Cortex of kidney (tissue), 1 donor: Measurements from ENCODE around the gene NAPSA.
"Not testable (repeated sequence)": the region's sequence is repeated elsewhere in the genome, so short reads cannot be mapped to it uniquely, and the experiment has no call there.

Experiments
- DNase-seq: peaks from one replicate; lab custom pipeline; 2025; lab: John Stamatoyannopoulos, UW

Gene NAPSA

GRCh38 chr19:50365434-50366306, at the start of gene NAPSA:
Gene NAPSA (minus strand): TSS chr19:50365639. CDS start chr19:50365621, 18 bp downstream.
- no peak for DNase-seq

- DNase-seq = no peak
Observed at GRCh38 chr19:50413531-50413930, 48.1 kb upstream of the NAPSA start.

- no peak for DNase-seq
Observed at GRCh38 chr19:50413096-50413495, 47.7 kb upstream of the NAPSA start.

GRCh38 chr19:50412419-50412818, 47.0 kb upstream of the NAPSA start:
- DNase-seq = no peak

- DNase-seq = no peak
Observed at GRCh38 chr19:50410109-50410508, 44.7 kb upstream of the NAPSA start.

GRCh38 chr19:50409347-50409746, 43.9 kb upstream of the NAPSA start:
- no peak for DNase-seq

GRCh38 chr19:50406829-50407228, 41.4 kb upstream of the NAPSA start:
- no peak for DNase-seq

GRCh38 chr19:50406156-50406820, 40.8 kb upstream of the NAPSA start:
- no peak for DNase-seq

- no peak for DNase-seq
Observed at GRCh38 chr19:50402544-50403301, 37.3 kb upstream of the NAPSA start.

- DNase-seq = no peak
Observed at GRCh38 chr19:50401605-50402450, 36.4 kb upstream of the NAPSA start.

GRCh38 chr19:50399368-50399745, 33.9 kb upstream of the NAPSA start:
- no peak for DNase-seq

GRCh38 chr19:50398675-50399367, 33.4 kb upstream of the NAPSA start:
- DNase-seq = no peak

- no peak for DNase-seq
Observed at GRCh38 chr19:50394017-50394416, 28.6 kb upstream of the NAPSA start.

GRCh38 chr19:50393589-50393988, 28.1 kb upstream of the NAPSA start:
- DNase-seq = no peak

- no peak for DNase-seq
Observed at GRCh38 chr19:50392759-50393158, 27.3 kb upstream of the NAPSA start.

- not testable (repeated sequence) for DNase-seq
Observed at GRCh38 chr19:50390952-50391351, 25.5 kb upstream of the NAPSA start.

- not testable (repeated sequence) for DNase-seq
Observed at GRCh38 chr19:50390295-50390694, 24.9 kb upstream of the NAPSA start.

- DNase-seq = no peak
Observed at GRCh38 chr19:50387868-50388245, 22.4 kb upstream of the NAPSA start.

- DNase-seq = no peak
Observed at GRCh38 chr19:50387176-50387867, 21.9 kb upstream of the NAPSA start.
